Measurements from ENCODE around the gene CHCHD6.

CHCHD6 gene

DNA sequence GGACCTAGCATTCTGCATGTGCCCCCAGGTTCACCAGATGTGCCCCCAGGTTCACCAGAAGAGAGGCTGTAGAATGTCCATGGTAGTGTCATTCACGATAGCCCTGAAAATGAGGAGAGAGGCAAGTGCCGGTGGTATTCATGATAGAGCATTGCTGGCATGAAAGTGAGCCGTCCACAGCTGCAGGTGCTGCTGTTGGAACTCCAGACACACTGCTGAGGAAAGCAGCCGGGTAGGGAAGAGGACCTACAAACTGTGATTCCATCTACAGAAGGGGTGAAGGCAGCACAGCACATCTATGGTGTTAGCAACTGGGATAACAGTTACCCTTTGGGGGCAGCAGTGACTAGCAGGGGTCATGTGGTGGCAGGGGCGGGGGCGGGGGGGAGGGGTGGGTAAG is 153.9 kb downstream of the CHCHD6 start:
- H3K4me3 ChIP-seq (ENCODE audit: low read depth, low read length): no peak overlapping the region

GRCh38 chr3:126858401-126858800 is 154.4 kb downstream of the CHCHD6 start:
- no peak overlapping the region for H3K4me3 ChIP-seq (ENCODE audit: low read depth, low read length)

- no peak overlapping the region for H3K4me3 ChIP-seq (ENCODE audit: low read depth, low read length)
These were observed 154.8 kb downstream of the CHCHD6 start for GRCh38 chr3:126858887-126859286.

- no peak overlapping the region for H3K4me3 ChIP-seq (ENCODE audit: low read depth, low read length)
These were observed 155.6 kb downstream of the CHCHD6 start for GRCh38 chr3:126859415-126860246.

GRCh38 chr3:126865736-126866135 is 161.7 kb downstream of the CHCHD6 start:
- H3K4me3 ChIP-seq (ENCODE audit: low read depth, low read length): no peak overlapping the region

DNA sequence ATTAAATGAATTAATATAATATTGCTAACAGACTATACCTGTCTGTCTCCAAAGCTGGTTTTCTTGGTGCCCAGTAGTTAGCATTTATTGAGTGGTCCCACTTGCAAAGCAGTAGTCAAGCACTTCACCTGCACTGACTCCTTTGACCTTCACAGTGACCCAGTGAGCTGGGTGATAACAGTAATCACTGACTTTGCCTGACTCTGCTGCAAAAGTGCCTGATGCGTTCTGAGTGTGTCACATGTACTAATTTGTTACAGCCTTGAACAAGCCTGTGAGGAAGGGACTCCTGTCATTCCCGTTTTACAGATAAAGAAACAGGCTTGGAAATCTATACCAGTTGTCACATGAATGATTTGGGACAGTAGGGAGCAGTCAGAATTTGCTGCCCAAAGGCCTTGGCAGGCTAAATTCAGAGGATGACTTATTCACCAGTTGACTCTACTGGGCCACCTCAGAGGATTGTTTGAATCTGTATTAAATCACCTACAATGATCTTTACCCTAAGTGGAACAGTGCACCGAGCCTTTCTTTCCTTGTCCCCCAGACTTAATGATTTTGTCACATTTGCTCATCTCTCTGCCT is 162.2 kb downstream of the CHCHD6 start:
- H3K4me3 ChIP-seq (ENCODE audit: low read depth, low read length): no peak overlapping the region

DNA sequence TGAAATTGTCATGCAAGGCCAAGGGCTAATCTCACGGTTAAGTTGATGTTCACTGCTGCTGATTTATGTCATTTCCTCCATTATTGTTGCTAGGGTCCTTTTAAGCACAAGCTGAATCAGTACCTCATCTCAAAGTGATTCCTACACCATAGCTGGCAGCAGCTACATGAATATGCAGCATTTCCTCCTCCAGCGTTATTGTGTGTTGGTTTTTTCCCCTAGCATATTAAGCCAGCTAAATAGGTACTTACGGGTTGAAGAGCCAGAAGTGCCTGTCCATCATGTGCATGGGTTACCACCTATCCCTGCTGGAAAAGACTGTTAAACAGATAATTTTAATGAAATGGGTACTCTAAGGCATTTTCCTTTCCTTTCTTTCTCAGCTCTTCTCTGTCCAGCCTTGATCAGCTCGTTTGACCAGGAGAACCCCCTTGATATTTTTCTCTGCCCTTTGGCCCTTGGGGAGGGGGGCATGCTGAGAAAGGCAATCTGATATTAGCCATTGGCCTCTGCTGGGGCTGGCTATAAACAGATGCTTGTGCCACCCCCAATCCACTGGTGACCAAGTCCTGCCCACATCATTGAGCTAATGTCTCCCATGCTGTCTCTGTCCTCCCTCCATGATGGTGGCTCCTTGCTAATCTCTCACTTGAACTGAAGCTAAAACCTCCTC is 163.3 kb downstream of the CHCHD6 start:
- H3K4me3 ChIP-seq (ENCODE audit: low read depth, low read length): no peak overlapping the region

DNA sequence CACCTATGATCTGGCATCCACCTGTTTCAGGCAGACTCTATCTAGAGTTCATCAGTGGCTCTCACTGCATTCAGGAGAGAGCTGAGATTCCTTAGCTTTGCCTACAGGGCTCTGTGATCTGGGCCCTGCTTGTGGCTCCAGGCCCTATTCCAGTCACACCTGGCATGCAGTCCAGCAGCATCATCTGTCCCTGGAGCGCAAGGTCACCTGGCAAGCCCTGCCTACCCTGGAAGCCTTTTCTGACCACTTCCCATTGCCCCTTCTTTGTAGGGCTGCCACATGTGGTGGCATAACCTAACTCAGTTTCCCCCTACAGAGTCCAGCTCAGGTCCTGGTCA is 163.8 kb downstream of the CHCHD6 start:
- no peak overlapping the region for H3K4me3 ChIP-seq (ENCODE audit: low read depth, low read length)

GRCh38 chr3:126870608-126871210 is 166.7 kb downstream of the CHCHD6 start:
- H3K4me3 ChIP-seq (ENCODE audit: low read depth, low read length): no peak overlapping the region

GRCh38 chr3:126872701-126873342 is 168.8 kb downstream of the CHCHD6 start:
- no peak overlapping the region for H3K4me3 ChIP-seq (ENCODE audit: low read depth, low read length)

DNA sequence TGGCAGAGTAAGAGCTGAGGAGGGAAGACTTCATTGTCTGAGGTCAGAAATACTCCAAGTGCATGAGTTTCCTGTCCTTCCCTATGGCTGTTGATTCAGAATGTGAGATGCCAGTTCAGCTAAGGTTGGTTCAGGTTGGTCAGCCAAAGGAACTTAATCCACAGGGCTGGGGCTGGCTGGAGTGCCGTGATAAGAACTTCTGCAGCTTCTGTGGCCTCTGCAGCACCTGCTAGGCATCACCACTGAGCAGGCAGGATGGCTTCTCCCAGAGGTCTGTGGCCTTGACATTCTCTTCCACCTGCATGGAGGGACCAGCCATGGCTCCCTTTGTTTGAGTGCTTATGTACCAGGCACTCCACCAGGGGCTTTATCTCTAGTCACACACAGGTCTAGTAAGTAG is 169.4 kb downstream of the CHCHD6 start:
- no peak overlapping the region for H3K4me3 ChIP-seq (ENCODE audit: low read depth, low read length)

DNA sequence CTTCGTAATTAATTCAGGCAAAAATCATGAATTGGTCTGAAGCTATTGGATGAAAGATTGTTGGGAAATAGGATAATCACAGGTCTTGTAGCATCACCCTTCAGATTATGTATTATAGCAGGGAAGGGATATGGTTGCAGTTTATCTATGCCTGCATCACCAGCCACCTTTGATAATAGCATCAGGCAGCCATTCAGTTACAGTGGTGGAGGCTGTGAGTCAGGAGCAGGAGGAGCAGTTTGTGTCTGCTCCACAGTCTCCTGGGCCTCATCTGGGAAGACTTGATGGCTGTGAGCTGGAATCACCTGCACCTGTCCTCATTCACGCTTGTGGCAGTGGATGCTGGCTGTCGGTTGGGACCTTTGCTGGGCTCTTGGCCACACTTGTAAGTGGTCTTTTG is 174.6 kb downstream of the CHCHD6 start:
- no peak overlapping the region for H3K4me3 ChIP-seq (ENCODE audit: low read depth, low read length)

- H3K4me3 ChIP-seq (ENCODE audit: low read depth, low read length): no peak overlapping the region
These were observed 176.9 kb downstream of the CHCHD6 start for GRCh38 chr3:126880901-126881300.

GRCh38 chr3:126881861-126882260 is 177.8 kb downstream of the CHCHD6 start:
- H3K4me3 ChIP-seq (ENCODE audit: low read depth, low read length): no peak overlapping the region

DNA sequence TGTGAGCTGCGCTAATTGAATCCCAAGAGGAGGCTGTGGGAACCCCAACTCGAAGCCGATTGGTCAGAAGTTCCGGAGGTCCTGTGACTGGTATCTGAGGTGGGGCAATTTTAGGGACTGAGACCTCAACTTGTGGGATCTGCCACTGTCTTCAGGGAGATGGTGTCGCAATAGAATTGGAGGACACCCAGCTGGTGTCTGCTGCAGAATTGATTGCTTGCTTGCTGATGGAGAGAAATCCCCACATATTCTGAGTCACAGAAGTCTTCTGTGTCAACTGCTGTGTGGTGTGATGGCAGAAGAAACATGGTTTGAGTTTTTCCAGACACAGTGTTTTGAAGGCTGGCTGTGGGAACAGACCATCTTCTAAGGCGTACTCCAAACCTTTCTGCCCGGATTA is 179.2 kb downstream of the CHCHD6 start:
- no peak overlapping the region for H3K4me3 ChIP-seq (ENCODE audit: low read depth, low read length)

DNA sequence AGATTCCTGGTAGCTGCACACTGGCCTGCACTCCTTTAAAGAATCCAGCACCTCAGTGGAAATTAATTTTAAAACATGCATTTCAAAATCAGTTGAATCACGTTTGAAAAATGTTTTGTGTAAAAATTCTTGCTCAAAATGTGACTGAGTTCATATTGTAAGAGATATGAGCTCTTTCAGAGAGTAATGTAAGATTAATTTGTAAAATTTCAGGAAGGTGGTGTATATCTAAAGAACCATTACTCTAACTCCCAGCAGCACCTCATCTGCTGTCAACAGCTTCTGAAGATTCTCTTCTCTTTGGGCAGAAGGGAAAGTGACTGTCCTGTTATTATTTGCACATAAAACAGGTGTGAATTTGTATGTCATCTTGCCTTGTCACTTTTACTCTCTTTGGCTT is 181.4 kb downstream of the CHCHD6 start:
- no peak overlapping the region for H3K4me3 ChIP-seq (ENCODE audit: low read depth, low read length)

DNA sequence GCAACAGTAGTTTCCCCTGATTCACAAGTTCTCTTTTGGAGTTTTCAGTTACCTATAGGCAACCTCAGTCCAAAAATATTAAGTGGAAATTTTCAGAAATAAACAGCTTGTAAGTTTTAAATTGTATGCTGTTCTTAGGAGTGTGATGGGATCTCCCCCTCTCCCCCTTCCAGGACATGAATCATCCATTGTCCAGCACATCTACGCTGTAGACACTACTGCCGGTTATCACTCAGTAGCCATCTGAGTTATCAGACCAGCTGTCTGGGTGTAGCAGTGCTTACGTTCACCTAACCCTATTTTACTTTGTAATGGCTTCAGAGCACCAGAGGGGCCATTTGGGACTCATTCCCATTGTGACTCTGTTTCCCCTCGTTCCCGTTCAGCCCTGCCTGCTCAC is 182.2 kb downstream of the CHCHD6 start:
- H3K4me3 ChIP-seq (ENCODE audit: low read depth, low read length): no peak overlapping the region

DNA sequence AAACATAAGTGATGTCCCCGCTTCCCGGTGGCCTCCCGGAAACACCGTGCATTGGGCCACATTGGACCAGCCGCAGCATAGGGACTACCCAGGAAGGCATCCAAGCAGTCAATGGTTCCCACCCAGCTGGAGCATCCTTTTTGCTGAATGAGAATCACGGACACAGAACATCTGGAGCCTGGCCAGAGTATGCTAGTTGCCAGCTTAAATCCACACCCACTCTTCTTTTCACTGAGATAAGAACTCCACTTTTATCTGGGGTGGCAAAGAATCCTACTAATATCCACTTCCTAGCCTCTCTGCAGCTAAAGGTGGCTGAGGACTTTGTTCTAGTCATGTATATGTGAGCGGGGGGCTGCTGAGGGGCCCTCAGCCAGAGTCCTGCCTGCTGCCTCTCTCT is 183.6 kb downstream of the CHCHD6 start:
- H3K4me3 ChIP-seq (ENCODE audit: low read depth, low read length): no peak overlapping the region

GRCh38 chr3:126888186-126888760 is 184.2 kb downstream of the CHCHD6 start:
- H3K4me3 ChIP-seq (ENCODE audit: low read depth, low read length): no peak overlapping the region

- H3K4me3 ChIP-seq (ENCODE audit: low read depth, low read length): no peak overlapping the region
These were observed 185.5 kb downstream of the CHCHD6 start for GRCh38 chr3:126889276-126890201.
